IMR-90 (cell line): ENCODE data around the gene SIAH2.

Experiments
- CTCF ChIP-seq: conservative IDR thresholded peaks from 2 replicates; pipeline ENCODE4 v1.5.1; 2012; ENCODE audit warnings: mild to moderate bottlenecking, low read depth, low read length, improper control_type of control experiment
- POLR2A ChIP-seq: IDR thresholded peaks from 2 replicates; pipeline ENCODE4 v1.6.1; 2012; ENCODE audit warnings: mild to moderate bottlenecking, low read depth, low read length

GRCh38 chr3:150784747-150785125 lies 21.8 kb upstream of the SIAH2 start:
- TF ChIP-seq CTCF: no peak
- no peak for TF ChIP-seq POLR2A
